ENCODE measurements around the gene NFATC1.
A peak's percentile ranks its signal among the peaks of the same experiment; 100 is the strongest.
"Not testable (repeated sequence)": the region's sequence is repeated elsewhere in the genome, so short reads cannot be mapped to it uniquely, and the experiment has no call there.

Gene NFATC1

GRCh38 chr18:79375441-79376154, 20.1 kb upstream of the NFATC1 start:
- no peak for DNase-seq

- not testable (repeated sequence) for DNase-seq
Measured at GRCh38 chr18:79376661-79377060, 19.1 kb upstream of the NFATC1 start.

GRCh38 chr18:79377187-79377891, 18.4 kb upstream of the NFATC1 start:
- no peak for DNase-seq

GRCh38 chr18:79378536-79379250, 17.0 kb upstream of the NFATC1 start:
- DNase-seq: peak; percentile 91 to 93 (median 92)

- DNase-seq: no peak
Measured at GRCh38 chr18:79379251-79379905, 16.4 kb upstream of the NFATC1 start.

- no peak for DNase-seq
Measured at GRCh38 chr18:79379931-79380815, 15.6 kb upstream of the NFATC1 start.

- DNase-seq: peak; percentile 74 to 80 (median 77)
Measured at GRCh38 chr18:79380816-79381806, 14.6 kb upstream of the NFATC1 start.

GRCh38 chr18:79381811-79382311, 13.9 kb upstream of the NFATC1 start:
- DNase-seq: no peak

- no peak for DNase-seq
Measured at GRCh38 chr18:79382681-79383387, 12.9 kb upstream of the NFATC1 start.

GRCh38 chr18:79383388-79384056, 12.2 kb upstream of the NFATC1 start:
- no peak for DNase-seq

- DNase-seq: no peak
Measured at GRCh38 chr18:79384151-79384807, 11.5 kb upstream of the NFATC1 start.

GRCh38 chr18:79384834-79385233, 10.9 kb upstream of the NFATC1 start:
- DNase-seq: no peak

GRCh38 chr18:79385326-79385707, 10.4 kb upstream of the NFATC1 start:
- no peak for DNase-seq

GRCh38 chr18:79385708-79386341, 9.9 kb upstream of the NFATC1 start:
- no peak for DNase-seq

- DNase-seq: no peak
Measured at GRCh38 chr18:79386547-79386946, 9.2 kb upstream of the NFATC1 start.

- DNase-seq: no peak
Measured at GRCh38 chr18:79387214-79387613, 8.5 kb upstream of the NFATC1 start.

GRCh38 chr18:79387615-79388014, 8.1 kb upstream of the NFATC1 start:
- no peak for DNase-seq

- DNase-seq: no peak
Measured at GRCh38 chr18:79388043-79388442, 7.7 kb upstream of the NFATC1 start.

Measured in suppressor macrophage treated with lipopolysaccharide for 1 hour (primary cell).